Measurements from ENCODE around the gene TNNC1. TPM values are rescaled to one million over a fixed set of nuclear protein-coding genes. Genes with fewer than 3 reads are reported as not detected.

The TNNC1 gene
- total RNA-seq, 3 donors from 2014 or later: 3.7 to 4.2 TPM; not detected in 1

DNA sequence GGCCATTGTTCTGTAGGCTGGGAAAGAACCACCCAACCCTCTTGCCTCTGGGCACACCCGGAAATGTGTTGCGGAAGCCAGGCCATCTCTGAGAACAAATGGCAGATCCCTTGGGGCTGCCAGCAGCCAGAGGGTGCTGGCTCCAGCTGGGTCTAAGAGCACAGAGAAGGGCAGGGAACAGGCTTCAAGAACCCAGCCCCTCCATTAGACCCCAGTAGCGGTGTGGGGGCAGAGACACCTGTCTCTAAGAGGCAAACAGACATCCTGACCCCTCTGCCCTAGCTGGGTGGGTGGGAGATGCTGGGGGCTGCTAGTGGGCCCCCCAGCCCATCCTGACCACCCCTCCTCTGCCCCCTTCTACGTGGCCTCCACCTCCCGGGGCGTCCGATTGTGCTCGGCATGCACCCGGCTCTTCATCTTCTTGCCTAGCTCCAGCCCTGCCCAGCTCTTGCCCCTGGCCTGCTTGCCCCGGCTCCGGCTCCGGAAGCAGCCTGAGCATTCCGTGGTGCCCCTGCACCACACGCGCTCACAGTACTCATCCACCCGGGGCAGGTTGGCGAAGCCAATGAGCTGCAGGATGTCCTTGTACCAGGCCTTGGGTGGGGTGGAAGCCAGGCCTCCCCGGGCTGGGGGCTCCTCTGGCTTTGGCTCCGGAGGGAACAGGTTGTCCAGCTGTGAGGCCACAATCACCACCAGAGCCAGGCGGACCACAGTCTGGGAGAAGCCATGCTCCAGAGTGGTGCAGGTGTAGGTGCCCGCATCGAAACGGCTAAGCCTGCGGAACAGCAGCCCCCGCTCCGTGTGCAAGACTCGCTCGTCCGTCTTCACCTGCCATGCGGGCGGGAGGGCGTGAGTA lies 18.4 kb downstream of the TNNC1 start:
- Histone ChIP-seq H3K27me3 (no peaks in the 10 kb centered on the region), H3K36me3 (no peaks in the 10 kb centered on the region), H3K4me1 (peaks cover 9 to 22% of the 10 kb centered on the region in 2 donors), H3K4me3 (no peak overlapping the region), H3K27ac (peak overlapping the region; percentile 48 to 85), H3K9me3 (no peaks in the 10 kb centered on the region)
- peak in 1 of 2 donors; percentile 48 for DNase-seq (ENCODE audit: low spot score in 2 of 2)
- TF ChIP-seq, protein P1, sequence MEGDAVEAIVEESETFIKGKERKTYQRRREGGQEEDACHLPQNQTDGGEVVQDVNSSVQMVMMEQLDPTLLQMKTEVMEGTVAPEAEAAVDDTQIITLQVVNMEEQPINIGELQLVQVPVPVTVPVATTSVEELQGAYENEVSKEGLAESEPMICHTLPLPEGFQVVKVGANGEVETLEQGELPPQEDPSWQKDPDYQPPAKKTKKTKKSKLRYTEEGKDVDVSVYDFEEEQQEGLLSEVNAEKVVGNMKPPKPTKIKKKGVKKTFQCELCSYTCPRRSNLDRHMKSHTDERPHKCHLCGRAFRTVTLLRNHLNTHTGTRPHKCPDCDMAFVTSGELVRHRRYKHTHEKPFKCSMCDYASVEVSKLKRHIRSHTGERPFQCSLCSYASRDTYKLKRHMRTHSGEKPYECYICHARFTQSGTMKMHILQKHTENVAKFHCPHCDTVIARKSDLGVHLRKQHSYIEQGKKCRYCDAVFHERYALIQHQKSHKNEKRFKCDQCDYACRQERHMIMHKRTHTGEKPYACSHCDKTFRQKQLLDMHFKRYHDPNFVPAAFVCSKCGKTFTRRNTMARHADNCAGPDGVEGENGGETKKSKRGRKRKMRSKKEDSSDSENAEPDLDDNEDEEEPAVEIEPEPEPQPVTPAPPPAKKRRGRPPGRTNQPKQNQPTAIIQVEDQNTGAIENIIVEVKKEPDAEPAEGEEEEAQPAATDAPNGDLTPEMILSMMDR (IDR thresholded peaks at IDR 0.05): no peak
- TF ChIP-seq POLR2AphosphoS5 (IDR thresholded peaks at IDR 0.05): peak in 1 of 3 donors; percentile 29
- intact Hi-C loops (cut with DNase I; ENCODE audit: low total_unique reads): no loop called here

DNA sequence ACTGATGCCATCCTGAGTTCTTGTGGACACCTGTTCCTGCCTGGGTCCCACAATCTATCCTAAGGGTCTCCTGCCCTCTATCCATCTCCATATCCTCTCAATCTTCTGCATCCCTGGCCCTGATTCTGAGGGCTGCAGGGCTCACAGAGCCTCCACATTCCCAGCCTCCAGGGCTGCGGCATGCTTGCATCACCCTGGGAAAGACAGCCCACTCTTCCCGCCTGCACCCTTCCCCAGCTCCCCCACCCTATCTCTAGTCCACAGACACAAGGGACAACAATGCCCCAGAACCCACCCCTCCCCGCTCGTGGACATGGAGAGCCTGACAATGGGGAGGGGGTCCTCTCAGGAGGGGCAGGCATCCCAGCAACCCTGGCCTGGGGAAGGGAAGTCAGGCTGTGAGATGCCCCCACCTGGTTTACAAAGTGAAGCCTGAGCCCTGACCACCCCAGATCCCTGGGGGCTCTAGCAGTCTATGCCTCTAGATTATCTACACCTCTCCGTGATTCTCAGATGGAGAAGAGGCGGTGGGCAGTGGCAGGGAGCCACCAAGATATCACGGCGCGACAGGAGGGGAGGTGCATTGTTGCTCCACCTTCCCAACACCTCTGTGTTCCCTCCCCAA lies 19.2 kb downstream of the TNNC1 start:
- peak in 1 of 2 donors; percentile 43 for DNase-seq (ENCODE audit: low spot score in 2 of 2)
- TF ChIP-seq POLR2AphosphoS5 (IDR thresholded peaks at IDR 0.05): no peak
- TF ChIP-seq POLR2A (IDR thresholded peaks at IDR 0.05): no peak
- TF ChIP-seq, protein P1 (IDR thresholded peaks at IDR 0.05): no peak
- Histone ChIP-seq H3K36me3 (no peaks in the 10 kb centered on the region), H3K9me3 (no peaks in the 10 kb centered on the region), H3K27me3 (no peaks in the 10 kb centered on the region), H3K4me1 (peaks cover 9 to 22% of the 10 kb centered on the region in 2 donors), H3K27ac (peak overlapping the region; percentile 48 to 85), H3K4me3 (no peak overlapping the region)
- intact Hi-C loops (cut with DNase I; ENCODE audit: low total_unique reads): no loop called here

DNA sequence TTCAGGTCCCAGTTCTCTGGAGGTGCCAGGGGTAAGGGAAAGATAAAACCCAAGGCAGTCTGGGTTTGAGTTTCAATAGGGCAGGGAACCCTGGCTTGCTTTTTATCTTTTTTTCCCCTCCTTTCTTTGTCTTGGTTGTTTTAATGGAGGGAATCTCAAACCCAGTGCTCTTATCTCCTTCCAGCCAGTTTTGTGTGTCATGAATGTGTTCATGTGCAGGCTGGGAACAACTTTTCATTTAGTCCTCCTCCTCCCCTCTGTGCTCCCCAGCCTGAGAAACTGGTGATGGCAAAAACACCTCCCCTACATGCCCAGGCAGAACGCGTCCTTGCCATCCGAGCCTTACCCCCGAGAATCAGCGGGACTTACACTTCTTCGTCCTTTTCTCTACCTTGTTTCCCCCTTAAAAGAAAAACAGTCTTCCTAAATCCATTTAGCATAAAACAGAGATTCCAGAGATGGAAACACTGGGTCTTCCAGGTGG lies 19.8 kb downstream of the TNNC1 start:
- Histone ChIP-seq H3K9me3 (no peaks in the 10 kb centered on the region), H3K4me1 (peaks cover 9 to 22% of the 10 kb centered on the region in 2 donors), H3K4me3 (no peak overlapping the region), H3K36me3 (no peaks in the 10 kb centered on the region), H3K27me3 (no peaks in the 10 kb centered on the region), H3K27ac (peak overlapping the region; percentile 48 to 85)
- peak in 1 of 2 donors; percentile 12 for DNase-seq (ENCODE audit: low spot score in 2 of 2)
- no peak for TF ChIP-seq POLR2AphosphoS5 (IDR thresholded peaks at IDR 0.05)
- TF ChIP-seq, protein P1 (IDR thresholded peaks at IDR 0.05): no peak
- TF ChIP-seq POLR2A (IDR thresholded peaks at IDR 0.05): no peak
- intact Hi-C loops (cut with DNase I; ENCODE audit: low total_unique reads): no loop called here

DNA sequence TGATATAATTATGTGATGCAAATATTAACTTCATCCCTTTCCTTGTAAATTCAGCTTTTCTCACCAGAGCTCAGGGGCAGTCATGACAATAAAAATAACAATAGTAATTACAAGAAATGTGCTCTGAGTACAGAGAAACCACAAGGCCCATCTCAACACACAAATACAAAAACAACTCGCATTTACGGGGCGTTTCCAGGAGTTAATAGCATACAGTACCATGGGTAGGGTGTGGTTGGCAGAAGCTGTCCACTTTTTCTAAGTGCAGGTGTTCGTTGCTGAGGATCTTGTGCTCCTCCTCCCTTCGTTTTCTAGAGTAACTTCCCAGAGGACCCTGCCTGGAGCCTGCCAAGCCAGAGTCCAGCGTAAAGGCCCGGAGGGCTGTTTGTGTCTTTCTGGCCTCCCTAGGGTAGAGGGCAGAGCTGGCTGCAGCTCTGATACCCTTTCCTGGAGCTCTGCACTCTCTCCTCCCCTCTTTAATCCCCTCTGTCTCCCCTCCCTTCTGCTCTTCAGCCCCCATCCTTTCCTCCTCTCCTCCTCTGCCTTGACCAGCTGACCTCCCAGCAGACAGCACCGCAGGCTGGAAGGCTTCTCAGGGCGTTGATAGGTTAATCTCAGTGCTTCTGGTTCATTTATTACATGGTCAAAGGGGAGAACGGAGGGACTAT lies 20.4 kb downstream of the TNNC1 start:
- no peak for TF ChIP-seq POLR2AphosphoS5 (IDR thresholded peaks at IDR 0.05)
- TF ChIP-seq POLR2A (IDR thresholded peaks at IDR 0.05): no peak
- DNase-seq (ENCODE audit: low spot score in 2 of 2): peak in 1 of 2 donors; percentile 45
- H3K27me3 ChIP-seq: no peaks in the 10 kb centered on the region
- no peak overlapping the region for H3K4me3 ChIP-seq
- peaks cover 9 to 22% of the 10 kb centered on the region in 2 donors for H3K4me1 ChIP-seq
- intact Hi-C loops (cut with DNase I; ENCODE audit: low total_unique reads): no loop called here
- H3K36me3 ChIP-seq: no peaks in the 10 kb centered on the region
- peak overlapping the region; percentile 48 to 85 for H3K27ac ChIP-seq
- no peaks in the 10 kb centered on the region for H3K9me3 ChIP-seq

DNA sequence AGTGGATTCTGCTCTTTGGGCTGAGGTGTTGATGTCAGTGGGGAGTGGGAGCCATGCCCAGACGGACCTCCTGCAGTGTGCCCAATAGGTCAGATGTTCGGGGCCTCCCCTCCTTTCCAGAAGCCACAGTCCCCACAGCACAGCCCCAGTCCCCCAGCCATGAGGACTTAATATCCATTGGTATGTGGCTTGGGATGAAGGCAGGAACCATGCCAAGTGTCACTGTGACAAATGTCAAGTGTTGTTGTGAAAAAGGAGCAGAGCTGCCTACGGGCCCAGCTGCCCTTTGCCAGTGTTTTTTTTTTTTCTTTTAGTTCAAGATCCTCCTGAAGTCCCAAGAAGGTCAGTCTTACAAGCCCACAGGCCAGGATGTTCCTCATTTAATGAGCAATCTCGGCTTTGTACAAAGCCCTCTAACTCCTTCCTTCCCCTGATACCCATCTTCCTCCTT lies 21.1 kb downstream of the TNNC1 start:
- peak overlapping the region; percentile 48 to 85 for H3K27ac ChIP-seq
- TF ChIP-seq POLR2AphosphoS5 (IDR thresholded peaks at IDR 0.05) (no peak), POLR2A (IDR thresholded peaks at IDR 0.05) (no peak)
- TF ChIP-seq, protein P1 (IDR thresholded peaks at IDR 0.05): no peak
- DNase-seq (ENCODE audit: low spot score in 2 of 2): peak in 1 of 2 donors; percentile 51

More for the DNA sequence above, 21.1 kb downstream of the TNNC1 start:
- H3K27me3 ChIP-seq: no peaks in the 10 kb centered on the region
- H3K4me3 ChIP-seq: no peak overlapping the region
- H3K36me3 ChIP-seq: no peaks in the 10 kb centered on the region
- intact Hi-C loops (cut with DNase I; ENCODE audit: low total_unique reads): no loop called here
- peaks cover 9 to 22% of the 10 kb centered on the region in 2 donors for H3K4me1 ChIP-seq
- H3K9me3 ChIP-seq: no peaks in the 10 kb centered on the region

Measured in breast epithelium (tissue), 4 donors.